Stomach smooth muscle (tissue), 2 donors: ENCODE results near the gene TPCN1.

Source experiments
- H3K27ac ChIP-seq: one replicate; pipeline ENCODE4 v1.7.0; 2013; ENCODE audit warnings: mild to moderate bottlenecking, low read length, inconsistent platforms
- H3K27me3 ChIP-seq, 2 donors: one replicate each; pipeline ENCODE4 v1.7.0; 2013; ENCODE audit warnings: low read length in 2 of 2; ENCODE audit not compliant: insufficient read depth in 2 of 2, control insufficient read depth in 1 of 2
- H3K36me3 ChIP-seq, 2 donors: one replicate each; pipeline ENCODE4 v1.7.0; 2013; ENCODE audit warnings: low read length in 2 of 2; ENCODE audit not compliant: control insufficient read depth in 2 of 2, insufficient read depth in 2 of 2
- H3K4me1 ChIP-seq: one replicate; pipeline ENCODE4 v1.7.0; 2013; ENCODE audit warnings: low read length; ENCODE audit not compliant: control insufficient read depth, insufficient read depth
- H3K4me3 ChIP-seq, 2 donors: one replicate each; pipeline ENCODE4 v1.7.0; 2013; ENCODE audit warnings: low read length in 2 of 2
- H3K9ac ChIP-seq, 2 donors: one replicate each; pipeline ENCODE4 v1.7.0; 2013; ENCODE audit warnings: low read length in 2 of 2, mild to moderate bottlenecking in 1 of 2
- H3K9me3 ChIP-seq, 2 donors: one replicate each; pipeline ENCODE4 v1.7.0; 2013; ENCODE audit warnings: low read length in 2 of 2; ENCODE audit not compliant: control insufficient read depth in 2 of 2
- donor health status: healthy.
- donor health status: Pancreatic carcinoma.

The TPCN1 gene

GRCh38 chr12:113221181-113221996 is at the start of gene TPCN1:
Gene TPCN1, plus strand, starts transcription at chr12:113221464. Its CDS starts 5,389 bp downstream, at chr12:113226853.
- Histone ChIP-seq H3K27me3 (no peaks in the 10 kb centered on the region), H3K9me3 (no peaks in the 10 kb centered on the region), H3K4me1 (peaks cover 29% of the 10 kb centered on the region), H3K9ac (peak within 1 kb of the TSS; percentile 74 to 82), H3K27ac (peak within 1 kb of the TSS; percentile 82), H3K4me3 (peak within 1 kb of the TSS; percentile 92 to 96), H3K36me3 (no peaks in the 10 kb centered on the region)

DNA sequence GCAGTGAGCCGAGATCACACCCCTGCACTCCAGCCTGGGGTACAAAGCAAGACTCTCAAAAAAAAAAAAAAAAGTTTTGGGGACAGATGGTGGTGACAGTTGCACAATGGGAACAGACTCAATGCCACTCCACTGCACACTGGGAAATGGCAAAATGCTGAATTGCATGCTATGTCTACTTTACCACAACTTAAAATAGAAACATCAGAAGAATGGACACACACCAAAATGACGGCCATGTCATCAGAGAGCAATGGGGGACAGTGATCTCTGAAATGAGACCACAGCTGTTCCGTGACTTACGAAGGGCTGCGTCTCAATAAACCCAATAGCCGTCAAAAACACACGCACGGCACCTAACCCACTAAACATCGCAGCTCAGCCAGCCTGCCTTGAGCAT is 49.7 kb upstream of the TPCN1 start:
- Histone ChIP-seq H3K4me1 (peaks cover 3% of the 10 kb centered on the region), H3K27me3 (no peaks in the 10 kb centered on the region), H3K4me3 (no peak overlapping the region), H3K36me3 (peaks cover 54 to 66% of the 10 kb centered on the region in 2 donors), H3K27ac (no peak overlapping the region), H3K9me3 (no peaks in the 10 kb centered on the region), H3K9ac (no peak overlapping the region)

DNA sequence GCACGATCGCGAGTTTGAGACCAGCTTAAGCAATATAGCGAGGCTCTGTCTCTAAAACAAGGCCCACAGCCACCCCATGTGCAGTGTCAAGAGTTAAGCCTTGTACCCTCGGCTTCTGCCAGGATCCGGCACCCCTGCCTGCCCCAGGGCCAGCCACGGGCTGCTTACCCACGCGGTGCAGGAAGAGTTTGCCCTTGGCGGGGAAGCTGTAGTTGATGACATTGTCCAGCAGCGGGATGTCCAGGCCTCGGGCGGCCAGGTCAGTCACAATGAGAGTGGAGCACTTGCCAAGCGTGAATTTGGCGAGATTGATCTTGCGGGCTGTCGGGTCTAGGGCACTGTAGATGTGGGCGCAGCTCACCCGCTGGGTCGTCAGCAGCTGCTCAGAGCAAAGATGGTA is 49.1 kb upstream of the TPCN1 start:
- Histone ChIP-seq H3K4me3 (no peak overlapping the region), H3K9me3 (peaks cover 0 to 1% of the 10 kb centered on the region in 2 donors), H3K27me3 (no peaks in the 10 kb centered on the region), H3K27ac (no peak overlapping the region), H3K9ac (no peak overlapping the region), H3K36me3 (peaks cover 57 to 67% of the 10 kb centered on the region in 2 donors), H3K4me1 (peaks cover 3% of the 10 kb centered on the region)

DNA sequence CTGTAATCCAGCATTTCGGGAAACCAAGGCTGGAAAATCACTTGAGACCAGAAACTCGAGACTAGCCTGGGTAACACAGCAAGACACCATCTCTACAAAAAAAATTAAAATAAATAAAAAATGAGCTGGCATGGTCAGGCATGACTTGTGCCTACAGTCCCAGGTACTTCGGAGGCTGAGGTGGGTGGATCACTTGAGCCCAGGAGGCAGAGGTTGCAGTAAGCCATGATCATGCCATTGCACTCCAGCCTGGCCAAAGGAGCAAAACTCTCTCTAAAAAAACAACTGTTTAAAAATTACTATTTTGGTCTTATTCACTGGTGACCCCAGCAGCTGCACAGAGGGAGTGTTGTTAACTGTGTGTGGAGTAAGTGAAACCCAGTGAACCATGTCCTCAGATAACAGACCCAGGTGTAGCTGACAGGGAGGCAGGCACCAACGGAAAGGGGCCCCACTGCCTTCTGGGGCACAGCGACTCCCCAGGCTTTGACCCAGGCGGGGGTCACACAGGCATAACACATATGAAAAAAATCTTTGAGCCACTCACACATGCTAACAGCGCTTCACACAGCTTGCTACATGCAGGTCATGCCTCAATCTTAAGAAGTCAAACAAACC is 48.1 kb upstream of the TPCN1 start:
- no peak overlapping the region for H3K4me3 ChIP-seq
- peaks cover 0 to 4% of the 10 kb centered on the region in 2 donors for H3K9me3 ChIP-seq
- no peaks in the 10 kb centered on the region for H3K27me3 ChIP-seq
- peaks cover 3% of the 10 kb centered on the region for H3K4me1 ChIP-seq
- H3K27ac ChIP-seq, result no peak overlapping the region
- no peak overlapping the region for H3K9ac ChIP-seq
- H3K36me3 ChIP-seq, result peaks cover 61 to 74% of the 10 kb centered on the region in 2 donors

- Histone ChIP-seq H3K27ac (no peak overlapping the region), H3K36me3 (peaks cover 70 to 78% of the 10 kb centered on the region in 2 donors), H3K9me3 (peaks cover 0 to 4% of the 10 kb centered on the region in 2 donors), H3K4me3 (no peak overlapping the region), H3K9ac (no peak overlapping the region), H3K27me3 (no peaks in the 10 kb centered on the region), H3K4me1 (peaks cover 3% of the 10 kb centered on the region)
Observed at GRCh38 chr12:113174461-113175384, 46.5 kb upstream of the TPCN1 start.

- Histone ChIP-seq H3K27me3 (no peaks in the 10 kb centered on the region), H3K36me3 (peaks cover 48 to 51% of the 10 kb centered on the region in 2 donors), H3K27ac (no peak overlapping the region), H3K9me3 (peaks cover 0 to 4% of the 10 kb centered on the region in 2 donors), H3K4me3 (no peak overlapping the region), H3K4me1 (peaks cover 7% of the 10 kb centered on the region), H3K9ac (no peak overlapping the region)
Observed at GRCh38 chr12:113179023-113179422, 42.2 kb upstream of the TPCN1 start.

DNA sequence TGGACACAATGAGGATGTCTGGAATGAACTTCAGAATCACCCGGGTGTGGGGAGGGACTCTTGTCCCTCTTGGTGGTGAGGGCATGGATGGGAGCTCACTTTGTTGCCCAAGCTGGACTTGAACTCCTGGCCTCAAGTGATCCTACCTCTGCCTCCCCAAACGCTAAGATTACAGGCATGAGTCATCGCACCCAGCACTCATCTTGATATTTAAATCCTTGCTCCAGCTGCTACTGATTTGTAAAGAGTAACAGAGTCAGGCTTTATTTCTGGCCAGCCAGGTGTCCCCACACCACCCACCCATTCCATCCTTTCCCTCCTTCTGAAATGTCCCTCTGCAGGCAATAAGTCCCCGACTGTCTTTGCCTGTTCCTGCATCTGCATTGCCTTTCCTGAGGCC is 40.9 kb upstream of the TPCN1 start:
- Histone ChIP-seq H3K36me3 (peaks cover 44% of the 10 kb centered on the region in 2 donors), H3K4me1 (peaks cover 10% of the 10 kb centered on the region), H3K9ac (no peak overlapping the region), H3K27ac (no peak overlapping the region), H3K9me3 (peaks cover 0 to 4% of the 10 kb centered on the region in 2 donors), H3K27me3 (no peaks in the 10 kb centered on the region), H3K4me3 (no peak overlapping the region)

DNA sequence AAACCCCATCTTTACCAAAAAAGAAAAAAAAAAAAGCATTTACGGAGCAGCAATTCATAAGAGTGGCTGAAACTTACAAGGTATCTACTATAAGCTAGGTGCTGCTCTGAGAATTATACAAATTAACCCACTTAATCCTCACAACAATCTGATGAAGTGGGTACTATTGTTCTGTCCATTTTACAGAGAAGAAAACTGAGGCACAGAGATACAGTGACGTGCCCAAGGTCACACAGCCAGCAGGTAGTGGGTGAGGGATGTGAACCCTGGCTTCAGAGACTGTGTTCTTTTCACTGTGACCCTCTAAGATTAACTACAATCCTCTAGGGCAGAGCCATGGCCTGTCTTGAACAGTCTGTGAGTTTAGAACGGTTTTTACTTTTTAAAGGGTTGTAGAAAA is 39.3 kb upstream of the TPCN1 start:
- peaks cover 38 to 39% of the 10 kb centered on the region in 2 donors for H3K36me3 ChIP-seq
- H3K27ac ChIP-seq, result no peak overlapping the region
- no peak overlapping the region for H3K4me3 ChIP-seq
- H3K9me3 ChIP-seq, result peaks cover 0 to 4% of the 10 kb centered on the region in 2 donors
- peaks cover 24% of the 10 kb centered on the region for H3K4me1 ChIP-seq
- H3K9ac ChIP-seq, result no peak overlapping the region
- no peaks in the 10 kb centered on the region for H3K27me3 ChIP-seq

- Histone ChIP-seq H3K4me3 (no peak overlapping the region), H3K4me1 (peaks cover 27% of the 10 kb centered on the region), H3K36me3 (peaks cover 27% of the 10 kb centered on the region in 2 donors), H3K27ac (no peak overlapping the region), H3K27me3 (no peaks in the 10 kb centered on the region), H3K9ac (no peak overlapping the region), H3K9me3 (no peaks in the 10 kb centered on the region)
Observed at GRCh38 chr12:113183030-113183589, 38.2 kb upstream of the TPCN1 start.
